Measurements from ENCODE around the gene TCF4.
A peak's percentile ranks its signal among the peaks of the same experiment; 100 is the strongest.

The TCF4 gene

GRCh38 chr18:55234366-55235093 lies 353.5 kb downstream of the TCF4 start:
- peak; percentile 77 for DNase-seq (ENCODE audit: low read depth)

DNA sequence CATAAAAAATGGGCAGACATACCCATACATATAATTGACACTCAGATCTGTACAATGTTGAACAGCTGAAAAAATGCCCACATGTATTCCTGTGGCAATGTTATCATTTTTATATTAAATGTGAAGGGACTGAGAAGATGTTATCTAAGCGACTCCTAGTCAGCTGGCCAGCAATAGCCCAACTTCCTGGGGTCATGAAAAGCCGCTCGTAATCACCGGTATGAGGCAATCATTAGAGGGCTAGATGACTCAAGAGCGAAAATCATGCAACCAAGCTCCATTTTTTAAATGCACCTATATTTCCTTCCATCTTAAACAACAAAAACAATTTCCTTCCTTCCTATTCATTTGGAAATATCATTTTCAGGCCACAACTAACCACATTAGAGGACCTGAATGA lies 354.1 kb downstream of the TCF4 start:
- DNase-seq (ENCODE audit: low read depth), result no peak

GRCh38 chr18:55232506-55232905 lies 355.5 kb downstream of the TCF4 start:
- no peak for DNase-seq (ENCODE audit: low read depth)

- no peak for DNase-seq (ENCODE audit: low read depth)
Measured at GRCh38 chr18:55229682-55230081, 358.3 kb downstream of the TCF4 start.

DNA sequence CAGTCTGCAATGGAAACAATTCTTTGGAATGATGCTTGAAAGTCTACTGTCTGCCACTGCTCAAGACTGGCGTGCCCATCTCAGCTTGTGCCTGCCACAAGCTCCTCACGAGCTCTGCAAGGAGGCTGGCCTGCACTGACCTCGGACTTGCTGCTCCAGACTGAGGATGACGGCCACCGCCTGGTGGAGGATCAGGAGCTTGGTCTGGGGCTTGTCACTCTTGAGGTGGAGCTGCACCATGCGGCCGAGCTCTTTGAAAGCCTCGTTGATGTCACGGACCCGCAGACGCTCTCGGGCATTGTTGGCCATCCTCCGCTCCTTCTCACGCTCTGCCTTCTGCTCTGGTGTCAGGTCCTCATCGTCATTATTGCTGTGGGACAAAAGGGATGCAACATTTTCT lies 359.3 kb downstream of the TCF4 start:
- no peak for DNase-seq (ENCODE audit: low read depth)

- DNase-seq (ENCODE audit: low read depth), result no peak
Measured at GRCh38 chr18:55228191-55228590, 359.8 kb downstream of the TCF4 start.

DNA sequence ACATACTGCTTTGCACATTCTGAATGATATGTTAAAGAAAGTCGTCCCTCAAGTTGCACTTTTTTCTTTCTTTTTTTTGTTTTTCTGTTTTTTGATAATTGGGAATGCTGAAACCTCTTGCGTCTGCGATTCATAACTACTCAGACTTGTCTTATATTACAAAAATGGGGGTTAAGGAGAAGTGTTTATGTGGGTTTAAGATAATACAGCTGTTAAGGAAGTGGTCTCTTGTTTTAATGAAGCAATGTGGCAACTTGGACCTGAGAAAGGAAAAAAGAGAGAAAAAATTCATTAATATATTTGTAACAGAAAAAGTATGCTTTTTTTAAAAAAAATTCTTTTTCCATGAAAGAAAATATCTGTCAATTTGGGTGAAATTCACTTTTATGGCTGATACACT lies 360.2 kb downstream of the TCF4 start:
- no peak for DNase-seq (ENCODE audit: low read depth)

- no peak for DNase-seq (ENCODE audit: low read depth)
Measured at GRCh38 chr18:55226044-55226443, 361.9 kb downstream of the TCF4 start.

GRCh38 chr18:55224086-55224625 lies 363.8 kb downstream of the TCF4 start:
- DNase-seq (ENCODE audit: low read depth), result no peak

DNA sequence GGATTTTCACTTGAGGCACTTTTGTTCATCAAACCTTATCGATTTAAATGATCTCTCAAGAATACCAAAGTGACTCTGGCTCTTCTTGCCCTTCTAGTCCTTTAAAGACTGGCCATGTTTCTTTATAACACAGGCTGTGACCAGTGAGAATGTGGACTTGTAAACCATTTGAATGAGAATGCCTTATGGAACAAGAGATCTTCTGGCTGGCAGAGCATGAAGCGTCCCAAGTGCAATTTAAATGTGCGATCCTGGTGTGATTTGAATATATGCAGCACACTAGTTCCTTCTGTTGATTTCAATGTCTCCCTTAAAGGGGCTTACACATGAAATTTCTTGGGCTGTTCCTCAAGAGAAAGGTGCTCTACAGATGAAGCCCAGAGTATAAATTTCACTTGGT lies 366.4 kb downstream of the TCF4 start:
- no peak for DNase-seq (ENCODE audit: low read depth)

DNA sequence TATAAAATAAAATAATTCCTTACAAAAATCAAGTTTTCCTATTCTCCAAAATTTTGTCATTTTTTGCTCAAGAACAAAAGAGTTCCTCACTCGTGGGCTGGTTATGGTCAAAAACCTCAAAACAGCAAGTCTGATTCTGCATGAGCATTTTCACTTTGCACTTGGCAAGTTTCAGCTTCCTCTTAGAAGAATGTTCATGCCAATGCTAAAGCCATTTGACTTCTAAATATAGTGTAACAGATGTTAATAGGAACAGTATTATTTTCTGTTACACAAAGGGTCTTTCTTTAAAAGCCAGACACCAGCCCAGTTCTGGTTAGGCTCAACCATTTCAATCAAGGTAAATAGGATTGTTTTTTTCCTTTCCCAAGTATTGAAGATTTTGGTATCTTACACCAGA lies 367.5 kb downstream of the TCF4 start:
- DNase-seq (ENCODE audit: low read depth), result no peak

DNA sequence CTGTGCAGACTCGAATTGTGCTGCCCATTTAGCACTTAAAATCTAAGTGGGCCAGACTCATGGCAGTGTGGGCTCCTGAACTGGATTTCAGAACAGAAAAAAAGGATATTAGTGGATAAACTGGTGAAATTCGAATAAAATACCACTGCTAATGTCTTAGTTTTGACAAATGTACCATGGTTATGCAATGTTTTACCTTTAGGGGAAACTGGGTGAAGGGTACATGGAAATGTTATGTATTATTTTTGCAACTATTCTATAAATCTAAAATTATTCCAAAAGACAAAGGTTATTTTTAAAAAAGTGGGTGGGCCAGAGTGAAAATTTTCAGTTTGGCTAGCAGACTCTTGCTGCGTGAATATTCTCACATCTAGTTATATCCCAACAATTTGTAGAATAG lies 368.2 kb downstream of the TCF4 start:
- no peak for DNase-seq (ENCODE audit: low read depth)

GRCh38 chr18:55219059-55219458 lies 368.9 kb downstream of the TCF4 start:
- no peak for DNase-seq (ENCODE audit: low read depth)

- DNase-seq (ENCODE audit: low read depth), result no peak
Measured at GRCh38 chr18:55214969-55215368, 373.0 kb downstream of the TCF4 start.

DNA sequence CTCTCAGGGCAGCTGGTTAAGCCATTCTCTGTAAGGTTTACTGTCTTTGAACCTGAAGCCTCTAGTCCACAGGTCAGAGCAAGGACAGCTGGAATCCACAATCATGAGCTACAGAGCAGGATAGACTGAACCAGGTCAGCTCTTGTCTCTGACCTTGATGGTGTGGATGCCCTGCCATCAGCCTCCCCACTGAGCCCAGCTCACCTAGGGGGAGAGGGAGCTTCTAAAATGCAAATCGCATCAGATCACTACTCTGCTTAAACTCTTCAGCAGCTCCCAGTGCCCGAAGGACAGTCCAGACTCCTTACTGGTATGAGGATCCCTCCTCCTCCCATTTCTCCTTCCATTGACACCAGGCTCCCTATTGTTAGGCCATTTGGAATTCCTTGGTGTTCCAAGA lies 373.5 kb downstream of the TCF4 start:
- no peak for DNase-seq (ENCODE audit: low read depth)

- DNase-seq (ENCODE audit: low read depth), result no peak
Measured at GRCh38 chr18:55213586-55213985, 374.4 kb downstream of the TCF4 start.

DNA sequence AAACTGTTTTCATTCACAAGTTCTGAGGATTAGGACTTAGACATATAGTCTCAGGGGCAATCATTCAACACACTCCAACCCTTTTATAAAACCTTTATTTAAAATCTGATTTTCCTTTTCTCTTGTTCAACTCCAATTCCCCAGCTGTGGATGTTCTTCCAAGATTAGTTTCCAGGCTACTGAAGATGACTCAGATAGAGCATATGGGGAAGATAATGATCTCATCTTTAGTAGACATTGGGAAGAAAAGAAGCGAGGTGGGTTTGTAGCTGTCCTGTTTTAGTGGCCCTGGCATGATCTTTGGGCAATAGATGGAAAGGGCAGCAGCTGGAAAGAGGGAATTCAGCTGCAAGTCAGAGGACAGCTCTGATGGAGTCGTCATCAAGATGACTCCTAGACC lies 381.1 kb downstream of the TCF4 start:
- no peak for DNase-seq (ENCODE audit: low read depth)

DNA sequence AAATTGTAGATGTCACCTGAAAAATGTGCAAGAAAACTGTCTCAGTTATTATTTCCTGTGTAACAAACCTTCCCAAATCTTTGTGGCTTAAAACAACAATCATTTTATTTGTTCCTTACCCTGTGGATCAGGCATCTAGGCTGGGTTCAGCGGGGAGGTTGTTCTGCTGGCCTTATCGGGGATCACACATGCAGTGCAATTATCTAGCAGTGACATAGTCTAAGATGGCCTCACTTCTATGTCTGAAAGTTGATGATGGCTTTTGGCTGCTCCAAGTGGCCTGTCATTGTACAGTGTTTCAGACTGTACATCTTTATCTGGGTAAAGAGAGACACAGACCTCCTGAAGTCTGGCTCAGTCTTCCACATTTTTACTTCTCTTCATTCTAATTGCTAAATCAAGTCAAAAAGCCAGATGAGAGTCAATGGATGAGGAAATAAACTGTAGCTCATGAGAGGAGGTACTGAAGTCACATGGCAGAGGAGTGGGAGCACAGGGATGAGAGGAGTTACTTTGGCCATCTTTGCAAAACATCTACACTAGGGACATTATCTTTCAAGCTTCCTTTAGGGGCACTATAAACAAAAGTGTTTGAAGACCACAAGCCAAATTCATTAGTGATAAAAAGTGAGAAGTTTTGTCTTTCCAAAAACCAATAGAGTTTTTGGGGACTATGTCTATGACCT lies 385.6 kb downstream of the TCF4 start:
- no peak for DNase-seq (ENCODE audit: low read depth)

GRCh38 chr18:55199291-55199963 lies 388.6 kb downstream of the TCF4 start:
- no peak for DNase-seq (ENCODE audit: low read depth)

DNA sequence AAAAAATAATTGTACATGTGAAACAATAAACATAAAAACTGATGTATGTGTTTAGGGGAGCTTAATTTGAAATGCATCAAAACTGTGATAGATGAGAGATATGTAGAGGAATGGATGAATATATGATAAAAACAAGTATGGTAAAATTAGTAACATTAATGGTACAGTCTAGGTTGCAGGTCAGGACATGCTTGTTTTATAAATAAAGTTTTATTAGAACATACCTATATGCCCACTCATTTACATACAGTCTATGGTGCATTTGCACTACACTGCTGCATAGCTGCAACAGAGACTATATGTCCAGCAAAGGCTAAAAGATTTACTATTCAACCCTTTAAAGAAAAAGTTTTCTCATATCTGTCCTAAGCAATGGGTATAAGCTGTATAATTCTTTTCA lies 392.1 kb downstream of the TCF4 start:
- no peak for DNase-seq (ENCODE audit: low read depth)

DNA sequence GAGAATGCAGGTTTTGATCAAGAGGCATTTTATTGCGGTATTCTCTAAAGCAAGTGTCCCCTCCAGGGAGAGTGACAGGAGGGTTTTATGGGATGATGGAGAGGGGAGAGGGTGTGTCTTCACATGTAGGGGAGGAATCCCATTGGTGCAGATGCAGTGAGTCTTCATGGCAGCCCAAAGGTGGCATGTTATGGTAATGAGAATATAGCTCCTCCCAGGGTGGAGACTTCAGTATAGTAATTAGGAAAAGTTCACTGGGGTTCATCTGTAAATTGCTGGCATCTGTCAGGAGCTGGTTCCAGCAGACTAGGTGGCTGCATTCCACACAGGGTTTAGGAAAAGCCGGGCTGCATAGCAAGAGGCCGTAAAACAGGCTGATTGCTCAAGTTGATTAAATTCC lies 398.0 kb downstream of the TCF4 start:
- no peak for DNase-seq (ENCODE audit: low read depth)

GRCh38 chr18:55186588-55186987 lies 401.4 kb downstream of the TCF4 start:
- no peak for DNase-seq (ENCODE audit: low read depth)

- no peak for DNase-seq (ENCODE audit: low read depth)
Measured at GRCh38 chr18:55185391-55185790, 402.6 kb downstream of the TCF4 start.
